SK-N-MC (cell line): ENCODE measurements around the gene RTN3.

Experiments used
- EZH2 ChIP-seq: fragments of 200-600 bp; sonication (generic); IDR thresholded peaks from one replicate; pipeline ENCODE4 v1.6.1; 2017; ENCODE audit warnings: antibody characterized with exemption
- POLR2AphosphoS5 ChIP-seq: IDR thresholded peaks from 2 replicates; pipeline ENCODE4 v1.6.1; 2012; ENCODE audit warnings: mild to moderate bottlenecking, low read depth, low read length, borderline replicate concordance

- no peak for TF ChIP-seq POLR2AphosphoS5
- TF ChIP-seq EZH2: no peak
These were observed 97.7 kb downstream of the RTN3 start for GRCh38 chr11:63779039-63779438.
